Activated naive CD4-positive, alpha-beta T cell treated with anti-CD3 and anti-CD28 coated beads, Interleukin-2, amount 10 ng/mL, durations not matched to agents 7 days and 5 days (primary cell): Measurements from ENCODE around the gene DYNLT2.
"Not testable (repeated sequence)": the region's sequence is repeated elsewhere in the genome, so short reads cannot be mapped to it uniquely, and the experiment has no call there.

Source experiments
- CTCF ChIA-PET: fragments of 350-600 bp; sonication (Branson Sonifier 250); formaldehyde crosslinking; loops from one replicate; lab custom pipeline; 2021; ENCODE audit warnings: antibody characterized with exemption; lab: Charles Lee
- DNase-seq: peaks from one replicate; pipeline ENCODE4 v3.0.0-alpha.2; 2020
- H3K27ac Mint-ChIP-seq: one replicate; pipeline ENCODE4 v1.8.0; 2021; ENCODE audit warnings: mild to moderate bottlenecking, moderate library complexity, mixed read lengths
- H3K27me3 Mint-ChIP-seq: one replicate; pipeline ENCODE4 v1.8.0; 2021; ENCODE audit warnings: mild to moderate bottlenecking, mixed read lengths
- H3K36me3 Mint-ChIP-seq: one replicate; pipeline ENCODE4 v1.8.0; 2021; ENCODE audit warnings: mixed read lengths
- H3K4me1 Mint-ChIP-seq: one replicate; pipeline ENCODE4 v1.8.0; 2021; ENCODE audit warnings: mixed read lengths
- H3K4me3 Mint-ChIP-seq: one replicate; pipeline ENCODE4 v1.8.0; 2021; ENCODE audit warnings: mild to moderate bottlenecking, moderate library complexity, mixed read lengths
- H3K9me3 Mint-ChIP-seq: one replicate; pipeline ENCODE4 v1.8.0; 2021; ENCODE audit warnings: mixed read lengths

The DYNLT2 gene

GRCh38 chr6:169777896-169778295 is 26.5 kb upstream of the DYNLT2 start:
- Mint-ChIP-seq H3K4me3 (no peak overlapping the region), H3K4me1 (no peaks in the 10 kb centered on the region), H3K36me3 (peaks cover 12% of the 10 kb centered on the region), H3K27me3 (no peaks in the 10 kb centered on the region), H3K27ac (no peak overlapping the region), H3K9me3 (no peaks in the 10 kb centered on the region)
- CTCF ChIA-PET: no interaction called here
- no peak for DNase-seq

- DNase-seq: no peak
- CTCF ChIA-PET: no interaction called here
- no peak overlapping the region for H3K4me3 Mint-ChIP-seq
- H3K4me1 Mint-ChIP-seq: no peaks in the 10 kb centered on the region
- H3K9me3 Mint-ChIP-seq: no peaks in the 10 kb centered on the region
- no peaks in the 10 kb centered on the region for H3K27me3 Mint-ChIP-seq
- no peak overlapping the region for H3K27ac Mint-ChIP-seq
- peaks cover 15% of the 10 kb centered on the region for H3K36me3 Mint-ChIP-seq
Measured at GRCh38 chr6:169776379-169776778, 25.0 kb upstream of the DYNLT2 start.

- peaks cover 13% of the 10 kb centered on the region for H3K36me3 Mint-ChIP-seq
Measured at GRCh38 chr6:169775321-169775720, 23.9 kb upstream of the DYNLT2 start.

GRCh38 chr6:169774347-169774746 is 23.0 kb upstream of the DYNLT2 start:
- Mint-ChIP-seq H3K4me1 (no peaks in the 10 kb centered on the region), H3K36me3 (peaks cover 13% of the 10 kb centered on the region), H3K27ac (no peak overlapping the region), H3K4me3 (no peak overlapping the region), H3K27me3 (no peaks in the 10 kb centered on the region), H3K9me3 (no peaks in the 10 kb centered on the region)
- DNase-seq: no peak
- CTCF ChIA-PET: interaction anchor here (0.6 to 1.2 kb wide), 2 partner anchors 9 to 1100 kb away, joined by 3 to 4 read pairs; no protein-coding TSS in a partner anchor

More at GRCh38 chr6:169775321-169775720, 23.9 kb upstream of the DYNLT2 start:
- no peak overlapping the region for H3K4me3 Mint-ChIP-seq
- H3K27me3 Mint-ChIP-seq: no peaks in the 10 kb centered on the region
- no peak for DNase-seq
- no peaks in the 10 kb centered on the region for H3K9me3 Mint-ChIP-seq
- H3K27ac Mint-ChIP-seq: no peak overlapping the region
- H3K4me1 Mint-ChIP-seq: no peaks in the 10 kb centered on the region
- CTCF ChIA-PET: no interaction called here

GRCh38 chr6:169766921-169767736 is 15.8 kb upstream of the DYNLT2 start:
- Mint-ChIP-seq H3K4me1 (no peaks in the 10 kb centered on the region), H3K27ac (no peak overlapping the region), H3K27me3 (no peaks in the 10 kb centered on the region), H3K36me3 (peaks cover 23% of the 10 kb centered on the region), H3K9me3 (no peaks in the 10 kb centered on the region), H3K4me3 (no peak overlapping the region)
- no peak for DNase-seq
- CTCF ChIA-PET: no interaction called here

- Mint-ChIP-seq H3K9me3 (no peaks in the 10 kb centered on the region), H3K4me3 (no peak overlapping the region), H3K27ac (no peak overlapping the region), H3K27me3 (no peaks in the 10 kb centered on the region), H3K36me3 (peaks cover 22% of the 10 kb centered on the region), H3K4me1 (no peaks in the 10 kb centered on the region)
- no peak for DNase-seq
- CTCF ChIA-PET: no interaction called here
Measured at GRCh38 chr6:169766232-169766631, 14.9 kb upstream of the DYNLT2 start.

GRCh38 chr6:169765789-169766188 is 14.4 kb upstream of the DYNLT2 start:
- H3K27ac Mint-ChIP-seq, H3K4me1 Mint-ChIP-seq, H3K9me3 Mint-ChIP-seq, H3K27me3 Mint-ChIP-seq, H3K4me3 Mint-ChIP-seq, CTCF ChIA-PET, DNase-seq: not testable (repeated sequence)
- peaks cover 23% of the 10 kb centered on the region for H3K36me3 Mint-ChIP-seq

GRCh38 chr6:169763881-169764280 is 12.5 kb upstream of the DYNLT2 start:
- no peak for DNase-seq
- CTCF ChIA-PET: no interaction called here
- Mint-ChIP-seq H3K27ac (no peak overlapping the region), H3K9me3 (no peaks in the 10 kb centered on the region), H3K4me3 (no peak overlapping the region), H3K36me3 (peaks cover 30% of the 10 kb centered on the region), H3K4me1 (no peaks in the 10 kb centered on the region), H3K27me3 (no peaks in the 10 kb centered on the region)

GRCh38 chr6:169763308-169763707 is 11.9 kb upstream of the DYNLT2 start:
- CTCF ChIA-PET: no interaction called here
- Mint-ChIP-seq H3K27ac (no peak overlapping the region), H3K36me3 (peaks cover 31% of the 10 kb centered on the region), H3K27me3 (no peaks in the 10 kb centered on the region), H3K9me3 (no peaks in the 10 kb centered on the region), H3K4me3 (no peak overlapping the region), H3K4me1 (no peaks in the 10 kb centered on the region)
- no peak for DNase-seq

GRCh38 chr6:169755162-169755561 is 3.8 kb upstream of the DYNLT2 start:
- Mint-ChIP-seq H3K4me3 (no peak overlapping the region), H3K36me3 (peaks cover 24% of the 10 kb centered on the region), H3K27me3 (peaks cover 5% of the 10 kb centered on the region), H3K9me3 (no peaks in the 10 kb centered on the region), H3K27ac (no peak overlapping the region), H3K4me1 (peaks cover 24% of the 10 kb centered on the region)
- CTCF ChIA-PET: interaction anchor here (0.7 kb wide), 1 partner anchor 53 kb away, joined by 3 read pairs; no protein-coding TSS in a partner anchor
- no peak for DNase-seq

- Mint-ChIP-seq H3K27ac (peak overlapping the region; percentile 95), H3K27me3 (peaks cover 5% of the 10 kb centered on the region), H3K4me3 (peak overlapping the region; percentile 98), H3K36me3 (peaks cover 24% of the 10 kb centered on the region), H3K4me1 (peaks cover 34% of the 10 kb centered on the region), H3K9me3 (no peaks in the 10 kb centered on the region)
- CTCF ChIA-PET: no interaction called here
- no peak for DNase-seq
Measured at GRCh38 chr6:169752074-169752623, 777 bp upstream of the DYNLT2 start.

GRCh38 chr6:169746556-169746955 is 4.8 kb downstream of the DYNLT2 start:
- no peak for DNase-seq
- H3K4me3 Mint-ChIP-seq: no peak overlapping the region
- peaks cover 5% of the 10 kb centered on the region for H3K9me3 Mint-ChIP-seq
- no peak overlapping the region for H3K27ac Mint-ChIP-seq
- CTCF ChIA-PET: no interaction called here
- H3K4me1 Mint-ChIP-seq: peaks cover 19% of the 10 kb centered on the region
- peaks cover 5% of the 10 kb centered on the region for H3K27me3 Mint-ChIP-seq
- peaks cover 20% of the 10 kb centered on the region for H3K36me3 Mint-ChIP-seq

GRCh38 chr6:169745405-169745804 is 6.0 kb downstream of the DYNLT2 start:
- H3K27me3 Mint-ChIP-seq: no peaks in the 10 kb centered on the region
- H3K9me3 Mint-ChIP-seq: peaks cover 5% of the 10 kb centered on the region

GRCh38 chr6:169741344-169741743 is 10.0 kb downstream of the DYNLT2 start:
- H3K27me3 Mint-ChIP-seq: peaks cover 19% of the 10 kb centered on the region
- H3K36me3 Mint-ChIP-seq: no peaks in the 10 kb centered on the region
- no peak for DNase-seq
- no peak overlapping the region for H3K27ac Mint-ChIP-seq
- no peaks in the 10 kb centered on the region for H3K4me1 Mint-ChIP-seq
- CTCF ChIA-PET: interaction anchor here (1.1 kb wide), 1 partner anchor 9 kb away, joined by 3 read pairs; no protein-coding TSS in a partner anchor
- peaks cover 5% of the 10 kb centered on the region for H3K9me3 Mint-ChIP-seq
- no peak overlapping the region for H3K4me3 Mint-ChIP-seq

More at GRCh38 chr6:169745405-169745804, 6.0 kb downstream of the DYNLT2 start:
- DNase-seq: no peak
- Mint-ChIP-seq H3K4me1 (peaks cover 12% of the 10 kb centered on the region), H3K36me3 (peaks cover 12% of the 10 kb centered on the region), H3K27ac (no peak overlapping the region), H3K4me3 (no peak overlapping the region)
- CTCF ChIA-PET: no interaction called here
